Activated gamma-delta T cell (primary cell): ENCODE results near the gene NUB1.

Experiments
- DNase-seq: peaks from one replicate; lab custom pipeline; 2025; lab: John Stamatoyannopoulos, UW

The NUB1 gene

DNA sequence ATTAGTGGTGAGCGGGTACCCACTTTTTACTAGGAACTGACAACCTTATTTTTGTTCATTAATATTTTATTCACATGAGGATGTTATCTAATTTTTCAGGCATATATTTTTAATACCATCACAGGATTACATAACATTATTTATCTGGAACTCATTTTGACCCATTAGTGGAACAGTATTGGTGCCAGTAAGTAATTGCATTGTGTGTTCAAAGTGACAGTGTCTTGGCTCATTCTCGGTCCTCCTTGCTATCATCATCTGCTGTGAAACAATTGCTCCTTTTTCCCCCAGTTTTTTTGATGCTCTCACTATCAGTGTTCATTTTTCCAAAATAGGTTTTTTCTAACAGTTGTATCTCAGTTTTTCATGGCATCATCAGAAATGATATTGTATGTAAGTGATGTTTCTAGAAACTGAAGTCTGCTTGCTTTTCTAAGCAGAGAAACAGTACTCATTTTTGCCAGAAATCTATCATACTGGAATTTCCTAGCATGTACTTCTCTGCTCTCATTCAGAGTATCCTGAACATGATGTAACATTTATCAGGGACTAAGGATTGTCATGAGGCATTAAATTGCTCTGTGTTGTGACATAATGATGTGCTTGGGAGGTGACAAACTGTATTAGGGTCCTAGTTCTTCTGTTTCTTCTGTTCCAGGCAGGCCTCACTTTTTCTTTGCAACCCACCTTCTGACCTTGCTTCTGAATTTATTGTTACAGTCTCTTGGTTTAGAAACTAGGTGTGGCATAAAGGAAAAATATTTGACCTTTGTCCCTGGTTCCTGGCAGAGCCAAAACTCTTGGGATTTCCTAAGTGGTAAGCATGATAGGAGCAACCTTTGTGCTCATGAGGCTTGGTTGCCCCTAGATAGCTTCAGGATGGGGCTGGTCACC, 4.2 kb downstream of the NUB1 start:
- no peak for DNase-seq

- DNase-seq = no peak
These were observed 4.8 kb downstream of the NUB1 start for GRCh38 chr7:151346470-151346769.

- no peak for DNase-seq
These were observed 5.6 kb downstream of the NUB1 start for GRCh38 chr7:151347200-151347599.

DNA sequence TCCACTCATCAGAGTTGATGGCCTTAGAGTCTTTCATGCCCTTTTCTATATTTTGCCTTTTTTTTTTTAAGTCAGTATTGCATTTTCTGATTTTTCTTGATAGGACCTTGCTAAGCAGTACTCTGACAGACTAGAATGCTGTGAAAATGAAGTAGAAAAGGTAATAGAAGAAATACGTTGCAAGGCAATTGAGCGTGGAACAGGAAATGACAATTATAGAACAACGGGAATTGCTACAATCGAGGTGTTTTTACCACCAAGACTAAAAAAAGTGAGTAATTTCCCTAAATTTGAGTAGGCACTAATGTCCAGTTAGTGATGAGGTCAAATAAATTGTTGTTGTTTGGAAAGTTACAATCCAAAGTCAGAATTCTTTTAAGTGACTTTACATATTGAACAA, 7.4 kb downstream of the NUB1 start:
- DNase-seq = no peak

DNA sequence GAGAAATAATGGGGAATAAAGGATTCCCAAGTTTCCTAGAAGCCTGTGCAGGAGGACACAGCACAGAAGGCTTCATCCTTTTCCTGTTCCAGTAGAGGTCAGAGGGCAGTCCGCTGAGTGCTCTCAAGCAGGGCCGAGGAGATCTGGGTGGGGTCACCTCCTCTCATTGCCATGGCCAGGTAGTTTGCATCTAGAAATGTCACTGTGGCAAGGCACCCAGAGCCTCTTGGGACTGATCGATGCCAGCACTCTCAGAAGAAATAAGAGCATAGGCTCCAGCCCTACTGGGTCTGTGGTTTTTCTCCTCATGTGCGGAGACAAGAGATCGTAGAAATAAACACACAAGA, 7.9 kb downstream of the NUB1 start:
- no peak for DNase-seq

DNA sequence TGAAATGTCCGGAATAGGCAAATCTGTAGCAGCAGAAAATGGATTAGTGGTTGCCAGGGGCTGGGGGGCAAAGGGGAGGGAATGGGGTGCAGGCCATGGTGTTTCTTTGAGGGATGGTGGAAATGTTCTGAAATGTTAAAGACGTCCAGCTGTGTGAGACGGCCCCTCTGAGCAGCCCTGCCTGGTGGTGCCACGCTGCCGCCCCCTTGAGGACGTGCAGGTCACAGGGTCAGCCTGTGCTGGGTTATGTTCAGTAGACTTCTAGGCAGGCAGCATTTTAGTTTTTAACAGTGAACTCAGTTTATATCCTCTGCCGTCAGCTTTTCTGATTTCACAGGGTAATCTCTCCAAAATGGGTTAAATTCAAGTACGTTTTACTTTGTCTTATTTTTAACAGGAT, 9.4 kb downstream of the NUB1 start:
- DNase-seq = no peak

GRCh38 chr7:151351967-151352366, 10.4 kb downstream of the NUB1 start:
- no peak for DNase-seq

DNA sequence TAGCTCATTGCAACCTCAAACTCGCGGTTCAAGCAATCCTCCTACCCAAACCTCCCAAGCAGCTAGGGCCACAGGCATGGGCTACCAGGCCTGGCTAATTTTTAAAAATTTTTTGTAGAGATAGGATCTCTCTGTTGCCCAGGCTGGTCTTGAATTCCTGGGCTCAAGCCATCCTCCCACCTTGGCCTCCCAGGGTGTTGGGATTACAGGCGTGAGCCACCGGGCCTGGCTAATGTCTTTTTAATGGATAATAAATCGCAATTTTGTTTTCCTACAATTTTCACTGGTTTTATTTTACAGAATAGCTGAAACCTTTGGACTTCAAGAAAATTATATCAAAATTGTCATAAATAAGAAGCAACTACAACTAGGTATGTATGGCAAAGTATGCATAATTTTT, 10.9 kb downstream of the NUB1 start:
- no peak for DNase-seq

- DNase-seq = no peak
These were observed 19.8 kb downstream of the NUB1 start for GRCh38 chr7:151361193-151361959.

DNA sequence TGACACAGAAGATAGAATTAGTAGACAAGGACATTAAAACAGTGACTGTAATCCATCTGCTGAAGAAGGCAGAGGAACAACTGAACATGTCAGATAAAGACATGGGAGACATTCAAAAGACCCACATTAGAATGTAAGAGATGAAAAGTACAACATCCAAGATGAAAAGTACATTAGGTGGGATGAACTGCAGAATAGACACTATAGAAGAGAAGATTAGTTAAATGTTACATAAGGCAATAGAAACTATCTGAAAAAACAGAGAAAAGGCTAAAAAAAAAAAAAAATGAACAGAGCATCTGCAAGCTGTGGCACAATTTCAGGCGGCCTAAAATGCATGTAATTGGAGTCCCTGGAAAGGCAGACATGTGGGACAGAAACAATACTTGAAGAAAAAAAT, 21.6 kb downstream of the NUB1 start:
- no peak for DNase-seq

DNA sequence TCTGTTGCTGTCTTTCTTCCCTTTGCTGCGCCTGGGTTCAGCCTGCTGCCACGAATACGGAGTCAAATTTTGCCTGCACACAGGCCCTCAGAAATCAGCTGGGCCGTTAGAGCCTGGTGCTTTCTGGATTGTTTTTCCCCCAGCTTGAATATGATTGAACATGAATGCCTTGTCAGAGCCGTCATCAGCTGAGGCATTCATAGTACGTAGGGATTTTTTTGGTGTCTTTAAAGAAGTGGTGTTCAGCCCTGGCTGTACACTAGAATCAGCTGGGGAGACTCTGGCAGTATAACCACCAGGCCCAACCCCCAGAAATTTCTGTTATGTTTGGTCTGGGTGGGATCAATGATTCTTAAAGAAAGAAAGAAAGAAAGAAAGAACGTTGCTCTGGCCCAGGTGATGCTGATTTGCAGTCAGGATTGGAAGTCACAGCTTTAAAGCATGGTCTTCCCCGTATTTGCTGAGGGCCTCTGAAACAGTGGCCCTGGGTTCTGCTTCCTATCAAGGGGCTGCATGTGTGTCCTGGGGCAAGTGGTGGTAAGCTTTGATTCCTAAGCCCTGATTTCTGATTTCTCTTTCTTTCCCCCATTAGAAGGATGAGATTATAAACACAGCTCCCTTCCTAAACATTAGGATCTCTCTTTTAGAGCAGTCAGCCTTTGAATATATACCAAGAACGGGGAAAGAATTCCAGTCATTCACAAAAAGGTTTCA, 24.7 kb downstream of the NUB1 start:
- no peak for DNase-seq

GRCh38 chr7:151366880-151367222, 25.2 kb downstream of the NUB1 start:
- no peak for DNase-seq

GRCh38 chr7:151367284-151367683, 25.7 kb downstream of the NUB1 start:
- no peak for DNase-seq

DNA sequence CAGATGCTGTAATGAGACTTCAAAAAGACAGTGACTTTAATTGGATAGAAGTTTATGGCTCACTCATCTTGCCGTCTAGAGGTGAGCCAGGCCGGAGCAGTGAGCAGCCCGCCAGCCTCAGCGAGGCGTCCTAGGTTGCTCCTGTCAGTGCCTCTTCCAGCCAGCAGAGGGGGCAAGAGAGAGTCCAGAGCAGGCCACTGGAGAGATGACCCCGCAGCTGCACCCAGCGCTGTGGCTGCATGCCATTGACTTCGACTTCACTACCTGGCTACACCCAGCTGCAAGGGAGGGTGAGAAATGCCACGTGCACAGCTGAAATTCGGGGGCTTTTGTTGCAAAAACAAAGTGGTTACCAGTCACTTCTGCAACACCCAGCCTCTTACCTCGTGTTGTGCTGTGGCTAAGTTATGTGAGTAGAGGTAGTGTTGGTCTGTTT, 26.5 kb downstream of the NUB1 start:
- no peak for DNase-seq

DNA sequence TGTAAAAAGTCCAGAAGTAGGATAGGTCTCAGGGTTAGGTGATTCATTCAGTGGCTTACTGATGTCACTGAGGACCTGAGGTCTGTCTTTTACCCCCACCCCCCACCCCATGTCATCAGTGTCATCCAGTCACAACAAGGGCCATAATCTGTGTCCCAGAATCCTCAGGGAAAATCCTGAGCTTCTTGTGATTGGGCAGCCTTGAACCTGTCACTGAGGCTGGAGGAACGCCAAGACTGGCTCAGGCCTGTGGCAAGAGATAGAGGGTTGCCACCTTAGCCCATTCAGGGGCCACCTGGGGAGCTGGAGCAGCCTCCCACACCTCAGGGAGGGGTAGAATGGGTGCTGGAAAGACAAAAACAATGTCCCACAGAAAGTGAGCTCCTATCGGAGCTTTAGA, 29.7 kb downstream of the NUB1 start:
- DNase-seq = no peak

- DNase-seq = no peak
These were observed 31.1 kb downstream of the NUB1 start for GRCh38 chr7:151372612-151373265.

GRCh38 chr7:151373599-151373998, 32.0 kb downstream of the NUB1 start:
- no peak for DNase-seq

GRCh38 chr7:151374139-151374538, 32.5 kb downstream of the NUB1 start:
- no peak for DNase-seq

GRCh38 chr7:151374726-151375125, 33.1 kb downstream of the NUB1 start:
- no peak for DNase-seq

DNA sequence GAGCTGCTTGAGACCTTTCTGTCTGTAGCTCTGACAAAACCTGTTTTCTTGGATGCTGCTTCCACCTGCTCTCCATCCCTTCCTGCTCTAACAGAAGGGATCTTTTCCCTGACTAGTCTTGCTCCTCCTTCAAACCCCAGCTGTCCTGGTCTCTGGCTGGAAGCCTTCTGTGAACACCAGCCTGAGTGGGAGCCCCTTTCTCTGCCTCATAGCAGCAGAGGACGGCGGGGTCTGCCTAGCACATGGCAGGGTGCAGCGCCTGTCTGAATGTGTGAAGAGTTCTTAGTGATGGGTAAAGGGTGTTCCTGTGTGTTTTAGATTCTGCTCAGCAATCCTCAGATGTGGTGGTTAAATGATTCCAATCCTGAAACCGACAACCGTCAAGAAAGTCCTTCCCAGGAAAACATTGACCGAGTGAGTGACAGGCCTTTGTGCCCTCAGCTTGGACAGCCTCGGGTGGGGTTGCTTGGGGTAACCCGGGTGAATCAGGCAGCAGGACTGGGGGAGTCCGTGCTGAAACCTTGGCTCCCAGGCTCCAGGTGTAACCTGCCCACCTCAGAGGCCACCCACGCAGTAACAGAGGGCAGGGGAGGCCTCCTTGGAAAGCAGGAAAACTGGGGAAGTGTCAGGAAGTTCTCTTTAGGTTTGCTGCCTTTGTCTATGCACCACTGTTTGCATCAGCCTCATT, 34.1 kb downstream of the NUB1 start:
- DNase-seq = no peak

GRCh38 chr7:151376218-151376902, 34.7 kb downstream of the NUB1 start:
- DNase-seq = no peak
